ENCODE measurements around the gene PRRT2.
A peak's percentile ranks its signal among the peaks of the same experiment; 100 is the strongest.
"Not testable (repeated sequence)": the region's sequence is repeated elsewhere in the genome, so short reads cannot be mapped to it uniquely, and the experiment has no call there.

Gene PRRT2

DNA sequence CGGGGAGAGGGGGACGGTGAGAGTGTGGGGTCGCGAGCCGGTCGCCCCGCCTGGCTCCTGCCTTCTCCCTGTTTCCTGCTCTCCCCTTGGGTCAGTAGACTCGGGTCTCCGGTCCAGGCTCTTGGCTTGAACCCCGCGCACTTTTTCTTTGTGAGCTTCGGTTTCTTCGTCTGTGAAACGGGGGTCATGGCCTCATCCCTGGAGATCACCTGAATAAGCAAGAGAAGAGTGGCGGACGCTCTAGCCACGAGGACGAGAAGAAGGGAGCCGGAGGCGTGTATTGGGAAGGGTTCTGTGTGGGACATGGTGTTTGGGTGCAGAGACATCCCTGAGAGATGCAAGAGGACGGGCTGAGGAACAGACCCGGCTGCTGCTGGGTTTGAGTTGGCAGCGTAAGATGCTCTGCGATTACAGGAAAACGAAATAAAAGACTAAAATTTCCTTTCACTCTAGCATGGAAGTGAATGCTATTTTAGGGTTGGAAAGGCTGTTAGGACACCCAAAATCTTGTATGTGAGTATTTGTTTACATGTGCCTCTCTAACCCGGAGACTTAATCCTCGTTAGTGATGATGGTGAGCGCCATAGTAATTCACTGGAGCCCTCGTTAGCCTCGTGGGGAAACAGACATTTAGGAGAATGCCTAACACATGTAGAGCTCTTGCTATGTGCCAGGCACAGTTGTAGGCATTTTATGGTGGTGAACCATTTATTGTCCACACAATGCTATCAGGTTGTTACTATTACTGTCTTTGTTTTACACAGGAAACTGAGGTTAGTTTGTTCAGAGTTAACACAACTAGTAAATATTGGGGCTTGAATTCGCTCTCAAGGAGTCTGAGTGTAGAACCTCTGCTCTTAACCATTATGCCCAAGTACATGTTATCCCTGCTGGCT lies 20.8 kb upstream of the PRRT2 start:
- DNase-seq = no peak

DNA sequence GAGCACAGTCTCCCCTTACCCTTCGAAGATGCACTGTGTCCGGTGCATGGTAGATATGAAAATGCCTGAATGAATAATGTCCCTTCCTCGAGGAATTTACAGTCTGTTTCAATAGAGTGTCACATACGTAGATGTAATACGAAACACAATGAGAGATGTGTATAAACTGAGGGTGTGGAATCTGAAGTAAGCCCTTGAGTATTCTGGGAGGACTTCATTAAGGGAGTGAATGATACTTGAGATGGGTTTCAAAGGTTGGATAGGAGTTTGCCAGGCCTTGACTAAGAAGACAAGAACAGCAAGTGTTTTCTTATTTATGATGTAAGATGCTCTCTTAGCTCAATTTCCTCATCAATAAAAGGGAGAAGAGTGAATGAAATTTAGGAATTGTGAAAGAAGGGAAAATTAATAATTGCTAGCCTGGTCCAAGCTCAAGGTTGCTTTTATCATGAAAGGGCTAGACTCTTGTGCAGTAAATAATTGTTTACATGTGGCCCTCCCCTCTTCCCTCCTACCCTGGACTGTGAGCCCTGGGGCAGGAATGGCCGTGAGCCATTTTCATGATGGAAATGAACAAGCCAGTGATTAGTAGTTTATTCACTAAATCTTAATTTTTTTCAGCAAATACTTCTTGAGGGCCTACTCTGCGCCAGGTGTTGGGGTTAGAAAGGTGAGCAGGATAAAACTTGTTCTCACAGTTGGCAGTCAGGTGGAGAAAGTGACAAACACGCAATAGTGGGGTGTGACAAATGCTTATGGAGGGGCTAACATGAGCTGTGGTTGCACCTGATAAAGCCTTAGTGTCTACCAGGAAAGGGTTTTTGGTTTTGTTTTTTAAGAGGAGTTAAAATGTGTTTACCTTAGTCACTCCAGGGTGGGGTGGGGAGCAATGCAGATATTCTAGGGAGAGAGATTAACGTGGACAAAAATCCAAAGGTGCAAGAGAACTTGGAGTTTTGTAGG lies 19.9 kb upstream of the PRRT2 start:
- no peak for DNase-seq

DNA sequence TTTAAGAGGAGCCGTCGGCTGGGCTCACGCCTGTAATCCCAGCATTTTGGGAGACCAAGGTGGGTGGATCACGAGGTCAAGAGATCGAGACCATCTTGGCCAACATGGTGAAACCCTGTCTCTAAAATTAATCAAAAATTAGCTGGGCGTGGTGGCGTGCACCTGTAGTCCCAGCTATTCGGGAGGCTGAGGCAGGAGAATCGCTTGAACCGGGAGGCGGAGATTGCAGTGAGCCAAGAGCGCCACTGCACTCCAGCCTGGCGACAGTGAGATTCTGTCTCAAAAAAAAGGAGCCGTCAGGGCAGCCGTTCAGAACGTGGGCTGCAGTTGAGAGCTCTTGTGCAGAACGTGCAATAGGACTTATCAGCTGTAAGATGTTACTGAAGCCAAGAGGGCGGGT lies 18.8 kb upstream of the PRRT2 start:
- not testable (repeated sequence) for DNase-seq

DNA sequence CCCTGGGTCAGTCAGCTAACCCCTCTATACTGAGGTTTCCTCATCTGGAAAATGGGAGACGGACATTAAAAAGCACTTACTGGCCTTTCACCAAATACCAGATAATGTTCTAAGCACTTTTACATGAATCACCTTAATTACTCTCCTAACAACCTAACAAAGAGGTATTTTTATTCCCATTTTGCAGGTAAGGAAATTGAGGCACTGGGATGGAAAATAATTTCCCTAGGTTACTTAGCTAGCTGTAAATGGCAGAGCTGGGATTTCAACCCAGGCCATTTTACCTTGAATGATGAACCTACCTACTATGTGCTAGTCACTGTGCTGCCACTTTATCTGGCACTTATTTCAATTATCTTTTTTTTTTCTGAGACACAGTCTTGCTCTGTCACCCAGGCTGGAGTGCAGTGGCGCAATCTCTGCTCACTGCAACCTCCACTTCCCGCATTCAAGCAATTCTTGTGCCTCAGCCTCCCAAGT lies 17.7 kb upstream of the PRRT2 start:
- no peak for DNase-seq

DNA sequence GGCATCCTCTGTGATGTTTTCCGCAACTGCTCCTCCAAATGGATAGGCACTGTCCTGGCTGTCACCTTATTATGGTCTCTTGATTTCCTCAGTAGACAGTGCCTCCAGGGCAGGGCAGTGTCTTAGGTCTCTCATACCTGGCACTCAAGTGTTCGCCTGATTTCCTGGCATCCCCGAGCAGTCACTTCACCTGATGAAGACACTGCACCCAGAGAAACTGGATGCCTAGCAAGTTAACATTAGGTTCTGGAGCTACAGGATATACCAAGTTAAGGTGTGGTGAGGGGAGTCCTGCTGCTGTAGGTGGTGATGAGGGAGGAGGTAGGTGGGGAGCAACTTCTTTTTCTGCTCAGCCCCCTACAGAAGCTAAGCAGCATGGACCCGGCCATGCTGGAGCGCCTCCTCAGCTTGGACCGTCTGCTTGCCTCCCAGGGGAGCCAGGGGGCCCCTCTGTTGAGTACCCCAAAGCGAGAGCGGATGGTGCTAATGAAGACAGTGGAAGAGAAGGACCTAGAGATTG lies 9.5 kb upstream of the PRRT2 start:
- DNase-seq = no peak

DNA sequence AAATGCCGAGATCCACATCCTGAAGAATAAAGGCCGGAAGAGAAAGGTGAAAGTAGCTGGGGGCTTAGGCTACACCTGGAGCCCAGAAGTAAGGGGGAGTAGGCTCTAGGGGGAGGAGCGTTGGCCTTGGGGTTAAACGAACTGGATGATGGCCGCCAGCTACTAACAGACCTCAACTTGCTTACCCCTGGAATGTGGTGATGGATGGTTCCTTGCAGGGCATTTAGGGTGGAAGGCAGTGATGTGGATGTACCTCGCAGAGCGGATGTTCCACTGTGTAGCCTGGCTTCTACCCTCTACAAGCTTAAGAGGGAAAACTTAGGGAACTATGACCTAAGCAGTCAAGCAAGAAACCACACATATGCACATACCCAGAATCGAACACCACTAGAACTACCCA lies 8.0 kb upstream of the PRRT2 start:
- no peak for DNase-seq

DNA sequence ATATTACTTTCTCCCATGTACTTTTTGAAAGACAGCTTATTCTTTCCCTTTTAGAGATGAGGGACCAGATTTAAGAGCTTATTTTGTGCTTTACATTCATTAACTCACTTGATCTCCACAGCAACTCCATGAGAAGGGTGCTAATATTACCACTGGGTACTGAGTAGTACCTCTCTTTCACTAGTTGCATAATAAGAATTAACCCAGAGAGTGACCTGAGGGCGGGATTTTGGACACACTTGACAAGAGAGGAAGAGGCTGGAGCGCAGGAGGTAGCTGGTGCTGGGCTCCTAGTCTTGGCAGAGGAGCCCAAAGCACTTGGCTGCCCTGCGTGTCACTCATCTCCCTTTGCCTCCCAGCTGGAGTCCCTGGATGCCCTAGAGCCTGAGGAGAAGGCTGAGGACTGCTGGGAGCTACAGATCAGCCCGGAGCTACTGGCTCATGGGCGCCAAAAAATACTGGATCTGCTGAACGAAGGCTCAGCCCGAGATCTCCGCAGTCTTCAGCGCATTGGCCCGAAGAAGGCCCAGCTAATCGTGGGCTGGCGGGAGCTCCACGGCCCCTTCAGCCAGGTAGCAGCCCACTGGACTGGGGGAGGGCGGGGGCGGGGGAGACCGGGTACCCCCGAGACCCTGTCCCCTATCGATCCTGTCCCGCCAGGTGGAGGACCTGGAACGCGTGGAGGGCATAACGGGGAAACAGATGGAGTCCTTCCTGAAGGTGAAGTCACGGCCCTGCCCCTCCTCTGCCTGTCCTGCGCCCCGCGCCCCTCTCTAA lies 7.3 kb upstream of the PRRT2 start:
- DNase-seq = no peak

DNA sequence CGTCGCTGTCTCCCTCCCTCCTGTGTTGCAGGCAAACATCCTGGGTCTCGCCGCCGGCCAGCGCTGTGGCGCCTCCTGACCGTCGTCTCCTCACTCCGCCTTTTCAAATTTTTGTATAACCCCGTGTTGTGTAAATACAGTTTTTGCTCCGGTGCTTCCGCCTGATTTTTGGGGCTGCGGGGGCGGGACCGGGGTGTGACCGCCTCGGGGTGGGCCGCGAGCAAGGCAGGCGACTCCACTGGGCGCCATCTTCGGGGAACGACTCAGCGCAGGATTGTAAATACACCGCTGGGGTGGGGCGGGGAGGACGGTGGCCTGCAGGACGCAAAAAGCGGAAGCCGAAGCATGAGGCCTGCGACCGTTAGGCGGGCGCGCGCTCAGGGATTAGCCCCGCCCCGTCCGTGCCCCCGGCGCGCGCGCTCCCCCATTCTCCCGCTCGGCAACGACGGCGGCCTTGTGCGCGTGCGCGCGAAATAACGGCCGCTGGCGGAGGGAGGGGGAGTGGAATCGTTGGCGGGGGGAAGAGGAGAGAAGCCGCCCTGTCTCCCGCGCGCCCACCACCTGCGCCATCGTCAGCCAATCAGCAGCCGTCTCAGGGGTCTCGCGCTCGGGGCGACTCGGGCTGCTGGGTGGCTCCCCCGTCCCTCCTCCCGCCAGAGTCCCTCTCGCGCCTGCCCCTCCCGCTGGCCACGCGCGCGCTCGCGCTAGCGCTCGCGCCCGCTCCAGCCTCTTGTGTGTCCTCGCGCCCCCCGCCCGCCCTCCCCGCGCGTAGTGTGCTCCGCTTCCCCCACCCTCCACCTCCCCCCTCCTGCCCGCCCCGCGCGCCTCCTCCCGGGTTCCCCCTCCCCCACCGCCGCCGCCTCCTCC lies 6.5 kb upstream of the PRRT2 start:
- DNase-seq = peak; percentile 97

DNA sequence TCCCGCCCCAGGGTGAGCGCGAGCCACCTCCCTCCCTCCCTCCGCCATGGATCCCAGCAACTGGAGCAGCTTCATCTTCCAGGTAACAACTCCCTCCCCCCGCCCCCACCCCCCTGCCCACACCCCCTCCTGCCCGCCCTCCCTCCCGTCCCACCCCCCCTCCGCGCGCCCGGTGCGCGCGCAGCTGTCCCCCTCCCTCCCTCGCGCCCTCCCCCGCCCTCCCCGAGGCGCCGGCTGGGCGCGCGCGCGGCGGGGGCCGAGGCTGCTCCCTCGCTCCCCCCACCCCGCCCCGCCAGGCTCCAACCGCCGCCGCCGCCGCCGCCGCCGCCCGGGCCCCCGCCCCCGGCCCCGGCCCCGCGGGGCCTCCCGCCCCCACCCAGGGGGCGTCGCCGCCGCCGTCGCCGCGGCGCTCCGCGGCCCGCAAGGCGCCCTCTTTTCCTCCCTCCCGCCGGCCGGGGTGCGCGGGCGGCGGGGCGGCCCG lies 5.9 kb upstream of the PRRT2 start, which contains the start of gene MAZ:
TSS of gene MAZ (plus strand) at position 431 of the 481 bp plus-strand sequence. CDS start 173 bp downstream, outside the sequence.
- no peak for DNase-seq

DNA sequence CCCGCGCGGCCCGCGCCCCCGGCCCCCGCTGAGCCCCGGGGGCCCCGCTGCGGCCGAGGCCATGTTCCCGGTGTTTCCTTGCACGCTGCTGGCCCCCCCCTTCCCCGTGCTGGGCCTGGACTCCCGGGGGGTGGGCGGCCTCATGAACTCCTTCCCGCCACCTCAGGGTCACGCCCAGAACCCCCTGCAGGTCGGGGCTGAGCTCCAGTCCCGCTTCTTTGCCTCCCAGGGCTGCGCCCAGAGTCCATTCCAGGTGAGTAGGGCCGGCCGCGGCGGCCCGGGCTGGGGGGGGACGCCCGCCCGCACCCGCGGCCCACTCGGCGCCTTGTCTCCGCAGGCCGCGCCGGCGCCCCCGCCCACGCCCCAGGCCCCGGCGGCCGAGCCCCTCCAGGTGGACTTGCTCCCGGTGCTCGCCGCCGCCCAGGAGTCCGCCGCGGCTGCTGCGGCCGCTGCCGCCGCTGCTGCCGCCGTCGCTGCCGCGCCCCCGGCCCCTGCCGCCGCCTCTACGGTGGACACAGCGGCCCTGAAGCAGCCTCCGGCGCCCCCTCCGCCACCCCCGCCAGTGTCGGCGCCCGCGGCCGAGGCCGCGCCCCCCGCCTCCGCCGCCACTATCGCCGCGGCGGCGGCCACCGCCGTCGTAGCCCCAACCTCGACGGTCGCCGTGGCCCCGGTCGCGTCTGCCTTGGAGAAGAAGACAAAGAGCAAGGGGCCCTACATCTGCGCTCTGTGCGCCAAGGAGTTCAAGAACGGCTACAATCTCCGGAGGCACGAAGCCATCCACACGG lies 5.2 kb upstream of the PRRT2 start:
- peak; percentile 66 for DNase-seq

DNA sequence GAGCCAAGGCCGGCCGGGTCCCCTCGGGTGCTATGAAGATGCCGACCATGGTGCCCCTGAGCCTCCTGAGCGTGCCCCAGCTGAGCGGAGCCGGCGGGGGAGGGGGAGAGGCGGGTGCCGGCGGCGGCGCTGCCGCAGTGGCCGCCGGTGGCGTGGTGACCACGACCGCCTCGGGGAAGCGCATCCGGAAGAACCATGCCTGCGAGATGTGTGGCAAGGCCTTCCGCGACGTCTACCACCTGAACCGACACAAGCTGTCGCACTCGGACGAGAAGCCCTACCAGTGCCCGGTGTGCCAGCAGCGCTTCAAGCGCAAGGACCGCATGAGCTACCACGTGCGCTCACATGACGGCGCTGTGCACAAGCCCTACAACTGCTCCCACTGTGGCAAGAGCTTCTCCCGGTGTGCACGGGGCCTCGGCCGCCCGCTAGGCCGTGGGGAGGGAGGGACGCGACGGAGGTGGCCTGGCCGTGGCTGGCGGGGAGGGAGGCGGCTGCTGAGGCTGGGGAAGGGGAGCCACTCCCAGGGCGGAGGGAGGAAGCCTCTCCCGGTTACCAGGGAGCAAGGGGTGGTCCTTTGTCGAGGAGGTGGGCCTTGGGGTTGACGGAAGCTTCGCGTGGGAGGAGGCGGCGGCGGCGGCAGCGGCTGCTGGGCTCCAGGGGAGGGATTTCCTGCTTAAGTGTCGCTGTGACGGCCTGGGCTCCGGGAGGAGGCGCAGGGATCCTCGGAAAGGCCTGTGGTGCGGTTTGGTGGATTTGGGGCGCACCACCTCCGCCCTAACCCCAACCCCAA lies 4.4 kb upstream of the PRRT2 start:
- peak; percentile 88 for DNase-seq

DNA sequence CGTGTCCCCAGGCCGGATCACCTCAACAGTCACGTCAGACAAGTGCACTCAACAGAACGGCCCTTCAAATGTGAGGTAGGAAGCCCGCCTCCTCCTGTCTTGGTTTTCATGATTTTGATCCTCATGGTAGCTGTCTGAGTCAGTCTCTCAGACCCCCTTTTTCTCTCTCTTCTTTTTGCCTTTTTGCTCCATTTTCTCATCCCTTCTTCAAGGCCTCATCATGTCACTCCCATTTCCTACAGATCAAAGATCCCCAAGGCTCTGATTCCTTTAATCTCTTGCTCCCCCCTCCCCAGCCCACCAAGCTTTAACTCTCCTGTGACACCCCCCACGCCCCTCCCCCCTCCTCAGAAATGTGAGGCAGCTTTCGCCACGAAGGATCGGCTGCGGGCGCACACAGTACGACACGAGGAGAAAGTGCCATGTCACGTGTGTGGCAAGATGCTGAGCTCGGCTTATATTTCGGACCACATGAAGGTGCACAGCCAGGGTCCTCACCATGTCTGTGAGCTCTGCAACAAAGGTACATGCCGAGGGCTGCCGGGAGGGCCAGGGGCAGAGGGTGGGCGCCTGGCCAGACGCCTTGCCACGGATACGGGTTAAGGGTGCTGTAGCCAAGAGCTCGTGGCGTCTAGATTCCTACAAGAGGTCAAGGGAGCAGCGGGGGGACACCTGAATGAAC lies 3.6 kb upstream of the PRRT2 start:
- no peak for DNase-seq

DNA sequence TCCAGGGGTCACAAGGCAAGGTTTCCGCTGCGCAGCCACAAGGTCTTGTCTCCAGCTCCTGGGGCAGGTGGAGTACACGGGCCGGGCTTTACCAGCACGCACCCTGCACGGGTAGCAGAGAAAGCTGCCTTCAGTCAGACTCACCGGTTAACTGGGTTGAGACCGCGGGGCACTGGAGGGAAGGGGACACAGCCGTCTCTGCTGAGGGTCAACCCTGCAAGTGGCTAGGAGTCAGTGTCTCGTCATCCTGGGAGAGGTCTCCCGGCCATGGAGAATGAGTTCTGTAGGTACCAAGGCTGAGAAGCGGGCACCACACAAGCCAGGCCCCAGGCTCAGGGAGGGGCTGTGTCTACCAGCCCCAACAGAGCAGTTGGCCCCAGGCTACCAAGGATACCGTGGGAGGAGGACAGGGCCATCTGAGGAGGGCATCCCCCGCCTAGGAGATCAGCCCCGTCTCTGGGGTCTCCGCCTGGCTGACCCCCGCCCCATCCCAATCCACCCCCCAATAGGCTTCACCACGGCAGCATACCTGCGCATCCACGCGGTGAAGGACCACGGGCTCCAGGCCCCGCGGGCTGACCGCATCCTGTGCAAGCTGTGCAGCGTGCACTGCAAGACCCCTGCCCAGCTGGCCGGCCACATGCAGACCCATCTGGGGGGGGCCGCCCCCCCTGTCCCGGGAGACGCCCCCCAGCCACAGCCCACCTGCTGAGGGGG lies 2.8 kb upstream of the PRRT2 start:
- no peak for DNase-seq

DNA sequence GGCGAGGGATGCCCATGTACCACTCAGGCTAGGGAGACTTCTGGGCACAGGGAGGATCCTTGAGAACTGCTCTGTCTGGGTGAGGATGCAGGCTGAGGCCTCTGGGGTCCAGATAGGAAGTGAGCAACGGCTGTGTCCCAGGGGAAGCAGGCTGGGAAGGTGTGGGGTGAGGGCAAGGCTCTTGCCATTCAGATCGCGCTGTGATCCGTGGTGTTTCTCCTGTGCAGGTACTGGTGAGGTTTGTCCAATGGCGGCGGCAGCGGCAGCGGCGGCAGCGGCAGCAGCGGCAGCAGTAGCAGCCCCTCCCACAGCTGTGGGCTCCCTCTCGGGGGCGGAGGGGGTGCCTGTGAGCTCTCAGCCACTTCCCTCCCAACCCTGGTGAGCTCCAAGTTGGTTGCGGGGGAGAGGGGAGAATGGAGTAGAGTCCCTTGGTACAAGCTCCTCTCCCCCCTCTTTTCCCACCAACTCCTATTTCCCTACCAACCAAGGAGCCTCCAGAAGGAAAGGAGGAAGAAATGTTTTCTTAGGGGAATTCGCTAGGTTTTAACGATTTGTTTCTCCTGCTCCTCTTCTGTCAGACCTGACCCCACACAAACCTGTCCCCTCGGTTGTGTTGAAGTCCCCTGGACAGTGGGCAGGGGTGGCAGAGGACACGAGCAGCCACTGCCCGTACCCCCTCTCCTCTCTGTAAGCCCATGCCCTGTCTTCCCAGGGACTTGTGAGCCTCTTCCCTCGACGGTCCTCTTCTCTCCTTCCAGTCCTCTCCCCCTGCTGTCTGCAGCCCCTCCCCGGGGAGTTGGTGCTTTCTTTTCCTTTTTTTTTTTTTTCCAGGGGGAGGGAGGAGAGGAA lies 1.9 kb upstream of the PRRT2 start:
- DNase-seq = peak; percentile 59

DNA sequence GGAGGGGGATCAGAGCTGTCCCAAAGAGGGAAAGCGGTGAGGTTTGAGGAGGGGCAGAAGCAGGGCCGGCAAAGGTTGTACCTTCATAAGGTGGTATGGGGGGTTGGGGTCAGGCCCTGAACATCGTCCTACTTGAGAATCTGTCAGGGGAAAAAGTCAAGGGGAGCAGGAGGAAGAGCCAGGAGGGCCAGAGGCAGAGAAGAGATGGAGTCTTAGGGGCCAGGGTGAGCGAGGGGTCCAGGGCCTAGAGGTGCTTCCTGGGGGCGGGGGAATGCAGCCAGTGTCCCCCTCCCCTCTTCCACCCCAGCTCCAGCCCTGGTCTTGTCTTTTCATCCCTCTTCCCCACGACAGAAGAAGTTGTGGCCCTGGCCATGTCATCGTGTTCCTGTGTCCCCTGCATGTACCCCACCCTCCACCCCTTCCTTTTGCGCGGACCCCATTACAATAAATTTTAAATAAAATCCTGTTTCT lies 1.3 kb upstream of the PRRT2 start:
- DNase-seq = no peak

DNA sequence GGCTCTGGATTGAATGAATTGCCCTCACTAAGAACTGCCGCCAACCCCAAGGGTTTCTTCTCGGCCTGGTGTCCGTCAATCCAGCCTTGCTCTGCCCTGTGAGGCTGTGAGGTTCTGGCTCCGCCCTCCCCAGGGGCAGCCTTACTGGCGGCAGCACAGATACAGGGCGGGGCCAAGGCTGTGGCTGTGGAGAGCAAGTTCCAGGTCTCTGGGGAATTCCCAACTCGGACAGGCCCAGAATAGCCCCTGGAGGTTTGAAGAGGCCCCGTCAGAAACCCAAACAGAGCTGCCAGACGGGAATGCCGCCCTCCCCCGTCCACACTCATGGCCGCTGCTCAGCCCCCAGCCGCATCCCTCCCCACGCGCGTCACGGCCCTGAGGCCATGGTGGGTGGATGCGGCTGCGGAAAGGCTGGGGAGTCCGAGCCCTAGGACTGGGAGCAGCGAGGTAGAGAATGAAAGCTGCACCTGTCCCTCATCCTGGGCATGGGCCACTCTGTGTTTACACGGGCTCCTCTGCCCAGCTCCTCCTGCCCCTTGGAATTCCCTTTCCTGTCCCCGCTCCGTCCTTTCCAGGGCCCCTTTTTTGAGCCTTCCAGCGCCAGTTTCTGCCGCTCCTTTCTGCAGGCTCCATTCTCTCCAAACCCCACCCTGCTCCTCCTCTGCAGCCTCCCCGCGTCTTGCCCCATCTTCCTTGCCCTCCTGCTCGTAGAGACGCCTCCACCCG lies 660 bp upstream of the PRRT2 start:
- DNase-seq = peak; percentile 71
